A673 (cell line): Measurements from ENCODE around the gene PI4K2A.

ENCODE experiments used
- CTCF ChIP-seq: fragments of 300-800, 200-600 bp; sonication (generic); conservative IDR thresholded peaks from 2 replicates; pipeline ENCODE4 v1.5.1; 2017; ENCODE audit warnings: low read depth, mild to moderate bottlenecking, antibody characterized with exemption, low read length, moderate library complexity, mixed read lengths
- EZH2 ChIP-seq: fragments of 200-600 bp; sonication (generic); IDR thresholded peaks from 2 replicates; pipeline ENCODE4 v1.6.1; 2017; ENCODE audit warnings: borderline replicate concordance, low read depth, mild to moderate bottlenecking, mixed read lengths, antibody characterized with exemption, low read length; ENCODE audit not compliant: poor library complexity, severe bottlenecking

DNA sequence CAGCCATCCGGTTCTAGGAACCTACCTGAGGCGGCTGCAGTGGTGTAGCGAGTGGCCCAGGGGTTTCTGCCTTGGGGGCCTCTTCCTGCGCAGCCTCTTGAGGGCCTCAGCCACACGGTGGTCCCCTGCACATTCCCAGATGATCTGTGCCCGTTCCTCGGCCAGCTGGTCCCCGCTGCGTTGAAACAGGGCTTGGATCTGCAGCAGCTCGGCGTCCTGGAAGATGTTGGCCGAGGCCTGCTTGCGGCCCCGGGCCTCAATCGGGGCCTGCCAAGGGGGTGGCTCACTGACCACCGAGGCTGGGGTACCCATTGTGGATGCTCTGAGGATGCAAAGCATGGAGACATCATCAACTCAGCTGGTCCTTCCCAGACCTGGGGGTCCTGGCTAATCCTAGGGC lies 39.1 kb downstream of the PI4K2A start:
- TF ChIP-seq CTCF (no peak), EZH2 (no peak)
